AG09309 (cell line): ENCODE data around the gene DUSP10.

Experiments used
- DNase-seq: peaks from one replicate; pipeline ENCODE4 v3.0.0-alpha.2; 2010; ENCODE audit warnings: low read depth
- H3K4me3 ChIP-seq: 2 replicates; pipeline ENCODE4 v1.5.1; 2011; ENCODE audit warnings: mild to moderate bottlenecking, low read depth, low read length, moderate library complexity; ENCODE audit not compliant: control insufficient read depth
- CTCF ChIP-seq: IDR thresholded peaks from 2 replicates; pipeline ENCODE4 v1.5.1; 2011; ENCODE audit warnings: mild to moderate bottlenecking, low read depth, low read length, inconsistent platforms; ENCODE audit not compliant: insufficient read depth, control insufficient read depth; ENCODE audit errors: missing control alignments

Gene DUSP10

GRCh38 chr1:221741703-221742554 lies at the start of gene DUSP10:
Gene DUSP10, minus strand, starts transcription at chr1:221742089. Its CDS starts 2,345 bp downstream, at chr1:221739744.
- no peak for TF ChIP-seq CTCF
- DNase-seq, result peak; percentile 99
- H3K4me3 ChIP-seq, result peak within 1 kb of the TSS; percentile 87

- TF ChIP-seq CTCF, result no peak
- H3K4me3 ChIP-seq, result no peak overlapping the region
- DNase-seq, result no peak
Measured at GRCh38 chr1:221788466-221788865, 46.6 kb upstream of the DUSP10 start.

- no peak overlapping the region for H3K4me3 ChIP-seq
- no peak for TF ChIP-seq CTCF
- DNase-seq, result no peak
Measured at GRCh38 chr1:221786647-221787046, 44.8 kb upstream of the DUSP10 start.

GRCh38 chr1:221783936-221784335 lies 42.0 kb upstream of the DUSP10 start:
- no peak overlapping the region for H3K4me3 ChIP-seq
- no peak for DNase-seq
- TF ChIP-seq CTCF, result no peak

- no peak for DNase-seq
- TF ChIP-seq CTCF, result no peak
- H3K4me3 ChIP-seq, result no peak overlapping the region
Measured at GRCh38 chr1:221783437-221783836, 41.5 kb upstream of the DUSP10 start.

GRCh38 chr1:221782970-221783369 lies 41.1 kb upstream of the DUSP10 start:
- H3K4me3 ChIP-seq, result no peak overlapping the region
- no peak for TF ChIP-seq CTCF
- DNase-seq, result no peak
